SKM-1 (cell line): ENCODE data around the gene AMBRA1.

Source experiments
- DNase-seq: peaks from one replicate; lab custom pipeline; 2025; ENCODE audit not compliant: unreplicated experiment; lab: John Stamatoyannopoulos, UW

Gene AMBRA1

DNA sequence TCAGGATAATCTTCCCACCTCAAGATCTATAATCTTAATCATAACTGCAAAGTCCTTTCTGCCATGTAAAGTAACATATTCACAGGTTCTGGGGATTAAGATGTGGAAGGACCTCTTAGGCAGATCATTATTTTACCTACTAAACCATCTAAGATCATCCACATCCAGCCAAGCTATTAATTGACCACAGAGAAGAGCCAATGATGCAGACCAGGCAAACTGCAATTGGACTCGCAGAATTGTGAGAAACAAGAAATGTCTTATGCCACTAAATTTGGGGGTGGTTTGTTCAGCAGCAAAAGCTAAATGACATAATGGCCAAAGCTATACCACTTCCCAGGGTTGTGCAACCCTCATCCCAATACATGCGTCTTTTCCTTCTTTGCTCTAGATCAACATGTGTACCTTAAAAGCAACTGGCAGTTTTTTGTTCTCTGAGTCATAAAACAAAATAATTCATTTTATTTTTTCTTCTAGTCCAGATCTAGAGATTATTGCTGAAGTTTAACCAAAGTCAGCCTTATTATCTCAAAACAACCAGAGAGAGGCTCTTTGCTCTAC is 113.6 kb downstream of the AMBRA1 start:
- DNase-seq: no peak

GRCh38 chr11:46479601-46480000 is 114.2 kb downstream of the AMBRA1 start:
- no peak for DNase-seq

GRCh38 chr11:46478196-46478595 is 115.6 kb downstream of the AMBRA1 start:
- no peak for DNase-seq

- DNase-seq: no peak
These were observed 116.7 kb downstream of the AMBRA1 start for GRCh38 chr11:46477136-46477535.

DNA sequence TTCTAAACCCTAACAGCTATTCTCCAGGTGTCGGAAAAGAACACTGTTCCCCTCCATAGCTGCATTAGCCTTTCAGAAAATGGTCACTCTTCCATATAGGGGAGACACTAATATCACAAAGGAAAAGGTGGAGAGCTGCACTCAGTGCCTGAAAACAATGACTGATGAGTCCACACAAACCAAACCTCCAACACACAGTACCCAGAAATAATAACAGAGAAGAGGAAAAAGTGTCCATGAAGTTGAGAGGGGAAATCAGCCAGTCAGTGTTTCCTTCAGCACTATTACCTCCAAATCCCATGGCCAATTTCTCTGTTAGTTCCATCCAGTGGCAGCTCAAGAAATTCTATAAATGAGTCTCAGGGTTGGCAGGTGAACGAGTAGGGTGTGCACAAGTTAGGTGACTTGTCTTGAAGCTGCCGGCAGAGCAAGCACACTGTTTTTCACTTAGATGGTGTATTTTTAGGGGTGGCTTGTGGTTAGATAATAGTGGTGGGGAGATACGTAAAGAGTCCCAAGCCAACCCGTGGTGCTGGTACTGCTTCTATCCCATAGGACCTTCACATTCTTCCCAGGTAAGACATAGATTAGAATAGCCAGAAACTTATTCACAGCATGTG is 117.8 kb downstream of the AMBRA1 start:
- DNase-seq: no peak

DNA sequence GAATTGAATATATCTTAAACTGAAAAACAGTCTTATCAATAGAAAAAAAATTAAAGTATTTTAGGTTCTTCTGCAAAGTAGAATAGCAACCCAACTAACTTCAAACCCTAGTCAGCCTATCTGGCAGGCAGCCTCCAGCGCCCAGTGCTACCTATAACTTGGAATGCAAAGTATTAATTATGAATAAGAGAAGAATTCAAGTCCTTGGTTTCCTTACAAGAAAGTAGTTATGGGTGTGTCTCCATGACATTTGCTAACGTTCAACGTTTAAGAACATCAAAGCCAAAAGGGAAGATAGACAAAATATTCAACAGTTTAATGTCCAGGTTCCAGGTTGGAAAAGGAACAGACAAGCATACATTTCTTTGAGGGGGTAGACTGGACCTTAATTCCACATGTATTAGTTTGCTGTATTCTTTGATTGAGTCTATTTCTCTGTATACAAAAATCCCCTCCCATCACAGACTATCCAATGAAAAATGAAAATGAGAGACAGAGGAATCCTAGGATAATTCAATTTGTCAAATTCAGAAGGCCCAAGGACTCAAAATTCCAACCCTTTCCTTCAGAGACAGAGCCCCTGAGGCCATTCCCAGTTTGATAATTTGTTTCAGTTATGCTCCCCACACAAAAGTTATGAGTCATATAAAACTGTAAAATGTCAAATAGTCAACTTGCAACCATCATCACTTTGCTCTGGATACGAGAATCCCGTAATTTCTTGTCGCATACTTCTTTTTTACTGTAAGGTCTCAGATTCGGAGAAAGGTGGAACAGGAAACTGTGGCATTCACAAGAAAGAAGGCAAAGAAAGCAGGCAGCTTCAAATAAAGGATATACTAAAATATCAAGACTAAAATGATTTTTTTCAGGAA is 118.5 kb downstream of the AMBRA1 start:
- DNase-seq: no peak

DNA sequence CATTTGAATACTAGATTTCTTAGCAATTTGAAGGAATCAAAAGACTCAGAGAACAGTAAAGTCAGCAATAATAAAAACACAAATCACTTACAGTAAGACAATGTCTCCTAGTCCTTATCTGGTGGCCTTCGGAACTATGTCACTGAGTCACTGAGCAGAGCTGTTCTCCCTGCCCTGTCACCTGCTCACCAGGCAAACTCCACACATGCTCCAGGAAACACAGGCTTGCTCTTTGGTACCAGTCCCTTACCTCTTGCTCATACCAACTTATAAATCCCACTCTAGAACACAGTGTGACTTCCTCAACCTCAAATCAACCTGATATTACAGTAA is 121.2 kb downstream of the AMBRA1 start:
- DNase-seq: no peak

DNA sequence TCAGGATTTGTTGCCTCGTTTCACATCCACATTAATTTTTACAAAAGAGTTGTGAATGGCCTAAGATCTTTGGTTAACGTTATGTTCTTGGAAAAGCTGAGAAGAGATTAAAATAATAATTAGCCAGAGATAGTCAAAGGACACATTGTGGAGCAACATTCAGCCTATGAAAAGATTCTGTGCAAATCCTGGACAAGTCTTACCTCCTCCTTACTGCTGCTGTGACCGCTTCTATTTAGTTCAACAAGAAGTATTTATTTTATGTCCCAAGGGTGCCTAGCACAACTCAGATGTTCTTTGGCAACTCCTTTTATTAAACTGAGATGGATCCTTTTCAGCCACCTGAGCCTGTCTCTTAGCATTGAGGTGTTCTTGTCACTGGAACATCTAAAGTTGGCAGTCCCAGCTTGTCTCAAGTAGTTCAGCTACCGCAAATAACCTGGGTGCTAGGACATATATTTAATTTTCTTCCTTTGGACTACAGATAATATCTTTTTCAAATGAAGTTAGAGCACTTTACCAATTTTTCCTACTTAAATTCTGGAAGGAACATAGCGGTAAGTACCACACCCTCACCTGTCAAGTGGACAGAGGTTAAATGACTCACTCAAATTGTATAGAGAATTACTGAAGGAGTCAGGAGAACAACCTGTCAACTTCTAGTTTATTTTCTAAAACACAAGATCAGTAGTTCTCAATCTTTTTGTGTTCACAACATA is 121.7 kb downstream of the AMBRA1 start:
- DNase-seq: no peak

- no peak for DNase-seq
These were observed 123.9 kb downstream of the AMBRA1 start for GRCh38 chr11:46469926-46470325.

DNA sequence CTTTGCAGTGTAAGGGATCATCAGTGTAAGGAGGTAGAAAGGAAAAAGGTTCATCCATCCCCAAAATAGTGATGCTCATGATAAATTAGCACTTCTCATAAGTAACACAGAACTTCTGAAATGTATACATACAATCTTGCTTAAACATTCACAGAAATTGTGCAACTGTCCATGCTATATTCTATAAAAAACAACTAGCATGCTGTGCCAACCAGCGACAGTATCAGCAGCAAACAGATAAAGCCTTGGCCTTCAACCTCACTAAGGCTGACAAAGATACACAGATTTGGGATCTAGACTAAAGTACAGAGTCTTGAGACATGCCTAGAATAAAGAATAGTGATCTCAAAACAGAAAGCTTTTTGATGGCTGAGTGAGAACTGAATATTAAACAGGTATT is 128.1 kb downstream of the AMBRA1 start:
- no peak for DNase-seq

- DNase-seq: no peak
These were observed 130.0 kb downstream of the AMBRA1 start for GRCh38 chr11:46463701-46464421.

DNA sequence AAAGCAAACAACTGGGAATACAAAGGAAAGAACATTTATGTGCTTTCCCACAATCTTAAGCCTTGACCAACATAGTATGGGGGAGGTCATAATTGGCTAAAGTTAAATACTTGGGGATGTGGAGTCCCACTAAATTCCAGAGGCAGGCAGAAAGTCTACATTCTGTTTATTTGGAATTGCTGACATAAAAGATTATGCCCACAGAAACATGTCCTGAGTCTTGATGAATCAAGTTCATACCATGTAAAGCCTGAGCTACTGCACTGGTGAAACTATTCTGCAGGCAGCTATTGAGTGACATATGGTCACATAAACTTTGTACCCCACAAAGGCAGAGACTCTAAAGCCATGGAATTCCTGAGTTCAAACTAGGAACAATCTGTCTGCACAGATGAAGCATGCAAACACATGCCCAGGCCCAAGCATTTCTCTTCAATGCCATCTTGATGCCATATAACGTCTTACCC is 132.3 kb downstream of the AMBRA1 start:
- no peak for DNase-seq

- DNase-seq: no peak
These were observed 135.3 kb downstream of the AMBRA1 start for GRCh38 chr11:46458491-46458890.

- no peak for DNase-seq
These were observed 136.0 kb downstream of the AMBRA1 start for GRCh38 chr11:46457659-46458424.

- DNase-seq: no peak
These were observed 136.8 kb downstream of the AMBRA1 start for GRCh38 chr11:46457021-46457420.

- no peak for DNase-seq
These were observed 137.4 kb downstream of the AMBRA1 start for GRCh38 chr11:46456269-46457001.

DNA sequence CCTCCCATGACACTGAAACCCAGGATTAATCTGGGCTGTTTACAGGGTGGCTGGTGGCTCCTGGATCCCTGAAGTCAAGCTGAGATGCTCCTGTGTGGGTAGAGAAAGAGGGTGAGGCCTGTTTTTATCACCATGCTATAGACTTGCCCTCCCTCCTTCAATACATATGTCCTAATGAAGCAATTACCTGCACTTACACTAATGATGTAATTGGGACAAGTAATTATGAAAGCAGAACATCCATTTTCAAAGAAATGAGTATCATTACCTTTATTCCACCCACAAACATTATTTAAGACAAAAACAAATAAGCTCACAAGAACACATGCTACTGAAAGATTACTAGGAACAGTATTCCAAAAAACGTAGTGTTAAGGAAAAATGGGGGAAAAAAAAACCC is 138.0 kb downstream of the AMBRA1 start:
- DNase-seq: no peak

- DNase-seq: no peak
These were observed 140.8 kb downstream of the AMBRA1 start for GRCh38 chr11:46452918-46453517.

- no peak for DNase-seq
These were observed 142.1 kb downstream of the AMBRA1 start for GRCh38 chr11:46451759-46452158.
